HUES6 (cell line): Measurements from ENCODE around the gene SCAP.
A peak's percentile ranks its signal among the peaks of the same experiment; 100 is the strongest.

Experiments used
- H3K27ac ChIP-seq: 2 replicates; pipeline ENCODE4 v1.7.0; 2013; ENCODE audit warnings: low read depth, mild to moderate bottlenecking, low read length, inconsistent platforms
- H3K27me3 ChIP-seq: 2 replicates; pipeline ENCODE4 v1.6.1; 2013; ENCODE audit warnings: low read length; ENCODE audit not compliant: control insufficient read depth, insufficient read depth
- H3K36me3 ChIP-seq: 2 replicates; pipeline ENCODE4 v1.6.1; 2013; ENCODE audit warnings: low read length; ENCODE audit not compliant: control insufficient read depth, insufficient read depth
- H3K4me1 ChIP-seq: 2 replicates; pipeline ENCODE4 v1.6.1; 2013; ENCODE audit warnings: low read length; ENCODE audit not compliant: control insufficient read depth, insufficient read depth
- H3K4me3 ChIP-seq: 2 replicates; pipeline ENCODE4 v1.5.1; 2013; ENCODE audit warnings: low read depth, low read length
- H3K9ac ChIP-seq: one replicate; pipeline ENCODE4 v1.6.1; 2013; ENCODE audit warnings: mild to moderate bottlenecking, low read length
- H3K9me3 ChIP-seq: 2 replicates; pipeline ENCODE4 v1.6.1; 2013; ENCODE audit warnings: low read depth, low read length; ENCODE audit not compliant: control insufficient read depth, insufficient read depth

SCAP gene

DNA sequence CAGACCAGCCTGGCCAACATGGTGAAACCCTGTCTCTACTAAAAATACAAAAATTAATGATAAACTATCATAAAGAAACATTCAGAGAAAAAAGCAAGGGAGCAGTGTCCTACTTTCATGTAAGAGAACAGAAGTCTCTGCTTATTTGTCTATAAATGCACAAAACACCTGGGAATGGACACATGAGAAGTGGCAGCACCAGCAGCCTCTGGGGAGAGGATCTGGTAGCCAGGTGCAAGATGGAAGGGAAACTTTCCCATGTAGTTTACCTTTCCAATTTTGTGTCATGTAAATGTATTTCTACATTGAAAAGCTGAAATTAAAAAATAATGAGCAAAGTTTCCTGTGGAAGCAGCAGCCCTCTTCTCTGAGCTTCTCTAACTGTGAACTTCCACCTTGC is 18.8 kb downstream of the SCAP start:
- H3K9ac ChIP-seq = no peak overlapping the region
- no peaks in the 10 kb centered on the region for H3K27me3 ChIP-seq
- H3K4me1 ChIP-seq = no peaks in the 10 kb centered on the region
- H3K27ac ChIP-seq = no peak overlapping the region
- H3K9me3 ChIP-seq = peaks cover 7% of the 10 kb centered on the region; the same call in 1 of the 2 replicates
- H3K4me3 ChIP-seq = no peak overlapping the region
- H3K36me3 ChIP-seq = no peaks in the 10 kb centered on the region

DNA sequence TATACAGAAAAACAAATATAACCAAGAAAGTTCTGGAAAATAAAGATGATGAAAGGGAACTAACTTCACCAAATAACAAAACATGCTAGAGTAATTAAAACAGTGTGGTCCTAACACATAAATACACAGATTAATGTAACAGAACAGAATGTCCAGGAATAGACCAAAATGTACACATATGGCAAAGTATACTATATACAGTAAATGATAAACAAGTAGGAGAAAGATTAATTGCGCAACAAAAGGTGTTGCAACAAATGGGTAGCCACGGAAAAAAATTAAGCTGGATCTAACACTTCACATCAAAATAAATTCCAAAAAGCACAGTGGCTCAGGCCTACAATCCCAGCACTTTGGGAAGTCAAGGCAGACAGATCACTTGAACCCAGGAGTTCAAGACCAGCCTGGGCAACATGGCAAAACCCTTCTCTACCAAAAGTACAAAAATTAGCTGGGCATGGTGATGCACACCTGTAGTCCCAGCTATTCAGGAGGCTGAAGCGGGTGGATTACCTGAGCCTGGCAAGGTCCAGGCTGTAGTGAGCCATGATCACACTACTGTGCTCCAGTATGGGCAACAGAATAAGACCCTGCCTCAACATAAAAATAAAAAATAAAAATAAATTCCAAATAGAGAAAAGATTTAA is 19.8 kb downstream of the SCAP start:
- H3K4me1 ChIP-seq = no peaks in the 10 kb centered on the region
- no peaks in the 10 kb centered on the region for H3K27me3 ChIP-seq
- no peaks in the 10 kb centered on the region for H3K36me3 ChIP-seq
- H3K27ac ChIP-seq = no peak overlapping the region
- H3K9ac ChIP-seq = no peak overlapping the region
- H3K4me3 ChIP-seq = no peak overlapping the region
- H3K9me3 ChIP-seq = peaks cover 5% of the 10 kb centered on the region; the same call in 1 of the 2 replicates

DNA sequence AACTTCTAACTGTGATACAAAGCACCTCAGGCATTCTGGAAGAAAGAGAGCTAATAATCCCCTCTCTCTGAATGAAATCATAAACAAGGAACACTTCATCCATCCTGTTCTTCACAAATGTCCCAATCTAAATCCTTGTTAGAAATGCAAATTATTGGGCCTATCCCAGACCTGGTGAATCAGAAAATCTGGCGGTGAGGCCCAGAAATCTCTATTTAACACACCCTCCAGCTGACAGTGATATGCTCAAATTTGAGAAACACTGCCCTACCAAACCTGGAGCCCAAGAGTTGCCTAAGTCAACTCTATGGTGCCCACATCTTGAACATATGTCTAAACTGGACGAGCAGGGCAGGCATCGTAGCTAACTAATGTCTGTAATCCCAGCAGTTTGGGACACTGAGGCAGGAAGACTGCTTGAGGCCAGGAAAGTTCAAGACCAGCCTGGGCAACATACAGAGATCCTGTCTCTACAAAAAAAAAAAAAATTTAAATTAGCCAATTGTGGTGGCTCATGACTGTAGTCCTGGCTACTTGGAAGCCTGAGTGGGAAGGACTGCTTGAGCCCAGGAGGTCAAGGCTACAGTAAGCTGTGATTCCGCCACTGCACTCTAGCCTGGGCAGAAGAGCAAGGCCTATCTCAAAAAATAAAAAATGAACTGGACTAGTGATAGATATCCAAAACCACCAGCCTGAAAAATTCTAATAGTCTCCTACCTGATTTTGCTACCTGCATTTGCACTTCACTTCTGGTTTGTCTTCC is 23.1 kb downstream of the SCAP start:
- Histone ChIP-seq H3K36me3 (no peaks in the 10 kb centered on the region), H3K27ac (no peak overlapping the region), H3K9me3 (no peaks in the 10 kb centered on the region), H3K4me1 (no peaks in the 10 kb centered on the region), H3K27me3 (no peaks in the 10 kb centered on the region), H3K4me3 (no peak overlapping the region), H3K9ac (no peak overlapping the region)

DNA sequence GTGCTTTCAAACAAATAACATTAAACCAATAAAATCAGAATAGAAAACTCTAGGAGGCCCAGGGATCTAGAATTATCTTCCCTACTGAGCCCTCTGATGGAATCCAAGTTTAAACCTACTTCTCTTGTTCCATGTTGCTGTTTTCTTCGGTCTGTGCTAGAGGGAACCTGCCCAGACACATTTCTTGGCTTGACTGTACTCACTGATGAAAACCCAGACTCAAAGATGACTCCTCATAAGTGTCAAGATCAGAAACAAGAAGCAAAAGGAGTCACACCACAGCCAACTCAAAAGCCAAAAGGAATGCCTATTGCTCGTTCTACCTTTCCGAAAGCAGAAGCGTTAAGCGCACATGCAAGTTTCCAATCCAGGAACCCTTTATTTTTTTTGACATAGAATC is 31.6 kb downstream of the SCAP start:
- no peak overlapping the region for H3K9ac ChIP-seq
- no peak overlapping the region for H3K27ac ChIP-seq
- peaks cover 27% of the 10 kb centered on the region for H3K36me3 ChIP-seq
- H3K9me3 ChIP-seq = no peaks in the 10 kb centered on the region
- no peaks in the 10 kb centered on the region for H3K27me3 ChIP-seq
- H3K4me1 ChIP-seq = peaks cover 12% of the 10 kb centered on the region
- H3K4me3 ChIP-seq = no peak overlapping the region

DNA sequence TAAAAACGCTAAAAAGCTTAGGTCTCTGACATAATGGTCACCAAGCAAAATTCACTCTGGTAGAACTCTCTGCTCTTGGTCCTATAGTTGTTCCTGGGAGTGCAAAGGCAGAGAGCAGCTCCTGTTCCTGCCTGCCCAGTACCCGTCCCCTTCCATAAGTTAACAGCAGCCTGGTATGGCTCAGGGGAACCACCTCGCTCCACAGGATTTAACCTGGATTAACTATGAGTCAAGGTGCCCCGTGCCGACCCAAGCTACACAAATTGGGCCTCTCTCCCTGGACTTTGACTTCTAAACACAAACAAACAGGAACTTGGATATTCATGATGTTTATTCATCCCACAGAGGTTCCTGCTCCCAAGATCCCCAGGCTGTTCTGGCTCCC is 32.1 kb downstream of the SCAP start:
- H3K9me3 ChIP-seq = no peaks in the 10 kb centered on the region
- H3K36me3 ChIP-seq = peaks cover 32% of the 10 kb centered on the region
- H3K27me3 ChIP-seq = no peaks in the 10 kb centered on the region
- peak overlapping the region; percentile 17 for H3K9ac ChIP-seq
- H3K27ac ChIP-seq = no peak overlapping the region; the same call in 1 of the 2 replicates
- H3K4me3 ChIP-seq = no peak overlapping the region
- peaks cover 12% of the 10 kb centered on the region for H3K4me1 ChIP-seq

DNA sequence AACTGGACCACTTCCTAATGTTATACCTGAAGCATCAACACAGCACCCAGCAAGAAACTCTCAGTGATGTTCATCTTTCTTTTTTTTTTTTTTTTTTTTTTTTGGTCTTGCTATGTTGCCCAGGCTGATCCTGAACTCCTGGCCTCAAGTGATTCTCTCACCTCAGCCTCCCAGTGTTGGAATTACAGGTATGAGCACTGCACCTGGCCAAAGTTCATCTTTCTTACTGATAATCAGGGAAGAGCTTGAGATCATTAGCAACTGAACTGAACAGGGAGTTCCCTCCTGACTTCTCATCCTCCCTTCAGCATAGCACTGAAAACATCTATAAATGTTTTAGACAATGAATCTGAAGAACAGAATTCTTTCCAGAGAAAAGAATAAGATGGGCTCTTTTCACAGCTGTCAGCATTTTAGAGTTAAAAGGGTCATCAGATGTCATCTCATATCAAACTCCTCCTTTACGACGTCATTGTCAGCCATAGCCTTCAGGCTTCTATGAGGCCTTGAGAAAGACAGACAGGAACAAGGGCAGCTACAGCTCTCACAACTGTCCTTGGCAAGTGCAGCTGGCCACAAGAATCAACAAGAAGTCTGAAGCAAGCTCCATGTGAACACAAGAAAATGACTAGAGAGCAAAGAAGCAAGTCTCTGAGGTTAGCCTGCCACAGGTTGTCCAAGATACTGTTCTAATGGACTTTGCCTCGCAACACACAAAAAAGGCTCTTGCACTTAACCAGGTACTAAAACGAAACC is 33.8 kb downstream of the SCAP start:
- no peaks in the 10 kb centered on the region for H3K9me3 ChIP-seq
- peaks cover 37% of the 10 kb centered on the region for H3K36me3 ChIP-seq

DNA sequence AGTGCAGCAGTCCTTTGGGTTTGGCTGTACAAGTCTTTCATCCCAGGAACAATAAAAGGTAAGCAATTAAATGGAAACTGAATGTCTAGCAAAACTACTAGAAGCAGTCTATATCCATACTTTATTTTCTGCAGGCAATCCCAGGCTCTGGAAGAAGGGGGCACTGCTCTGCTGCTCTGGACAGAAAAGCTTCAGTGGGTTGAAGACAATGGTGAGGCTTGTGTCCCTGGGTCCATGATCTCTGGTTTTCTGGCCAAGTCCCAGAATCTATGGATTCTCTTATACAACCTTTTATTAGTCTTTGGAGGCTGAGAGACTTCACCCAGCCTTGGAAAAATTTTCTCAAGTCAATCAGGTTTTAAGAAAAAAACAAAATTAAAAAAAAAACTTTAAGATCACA is 35.6 kb downstream of the SCAP start:
- Histone ChIP-seq H3K9me3 (no peaks in the 10 kb centered on the region), H3K36me3 (peaks cover 37% of the 10 kb centered on the region), H3K9ac (no peak overlapping the region), H3K4me1 (peaks cover 12% of the 10 kb centered on the region), H3K27me3 (no peaks in the 10 kb centered on the region), H3K4me3 (no peak overlapping the region), H3K27ac (no peak overlapping the region)

More for the DNA sequence above, 33.8 kb downstream of the SCAP start:
- Histone ChIP-seq H3K4me1 (peaks cover 12% of the 10 kb centered on the region), H3K27me3 (no peaks in the 10 kb centered on the region), H3K27ac (no peak overlapping the region), H3K9ac (no peak overlapping the region), H3K4me3 (no peak overlapping the region)

DNA sequence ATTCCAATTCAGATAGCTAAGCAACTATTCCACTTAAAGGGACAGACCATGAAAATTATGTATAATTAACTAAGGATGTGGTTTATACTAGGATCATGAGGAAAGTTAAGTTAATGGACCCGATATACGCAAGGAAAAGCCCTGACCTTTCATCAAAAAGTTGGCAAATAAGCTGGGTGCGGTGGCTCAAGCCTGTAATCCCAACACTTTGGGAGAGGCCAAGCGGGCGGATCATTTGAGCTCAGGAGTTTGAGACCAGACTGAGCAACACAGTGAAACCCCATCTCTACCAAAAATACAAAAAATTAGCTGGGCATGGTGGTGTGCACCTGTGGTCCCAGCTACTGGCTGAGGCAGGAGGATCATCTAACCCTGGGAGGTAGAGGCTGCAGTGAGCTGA is 39.6 kb downstream of the SCAP start:
- Histone ChIP-seq H3K4me3 (no peak overlapping the region), H3K4me1 (no peaks in the 10 kb centered on the region)

DNA sequence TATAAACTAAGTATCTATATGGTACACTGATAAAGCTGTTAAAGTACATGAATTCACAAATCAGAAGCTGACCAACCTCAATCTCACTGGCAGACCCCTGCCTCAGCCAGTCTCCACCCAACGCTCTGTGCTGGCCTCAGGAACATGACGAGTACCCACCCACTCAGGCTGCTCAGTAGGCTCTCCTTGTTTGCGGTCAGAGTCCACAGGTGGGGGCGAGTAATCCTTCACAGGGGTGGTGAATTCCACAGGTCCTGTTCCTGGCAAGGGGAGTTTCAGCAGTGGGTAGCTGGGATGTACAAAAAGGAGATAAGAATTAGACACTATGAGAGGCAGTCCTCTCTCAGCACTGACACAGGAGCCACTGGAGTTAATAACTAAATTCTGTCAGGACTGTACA is 40.9 kb downstream of the SCAP start:
- Histone ChIP-seq H3K9me3 (no peaks in the 10 kb centered on the region), H3K9ac (no peak overlapping the region), H3K27me3 (no peaks in the 10 kb centered on the region), H3K36me3 (peaks cover 57% of the 10 kb centered on the region), H3K27ac (no peak overlapping the region), H3K4me3 (no peak overlapping the region), H3K4me1 (no peaks in the 10 kb centered on the region)

More for the DNA sequence above, 39.6 kb downstream of the SCAP start:
- no peaks in the 10 kb centered on the region for H3K27me3 ChIP-seq
- H3K9ac ChIP-seq = no peak overlapping the region
- H3K36me3 ChIP-seq = peaks cover 57% of the 10 kb centered on the region
- H3K27ac ChIP-seq = no peak overlapping the region
- no peaks in the 10 kb centered on the region for H3K9me3 ChIP-seq

DNA sequence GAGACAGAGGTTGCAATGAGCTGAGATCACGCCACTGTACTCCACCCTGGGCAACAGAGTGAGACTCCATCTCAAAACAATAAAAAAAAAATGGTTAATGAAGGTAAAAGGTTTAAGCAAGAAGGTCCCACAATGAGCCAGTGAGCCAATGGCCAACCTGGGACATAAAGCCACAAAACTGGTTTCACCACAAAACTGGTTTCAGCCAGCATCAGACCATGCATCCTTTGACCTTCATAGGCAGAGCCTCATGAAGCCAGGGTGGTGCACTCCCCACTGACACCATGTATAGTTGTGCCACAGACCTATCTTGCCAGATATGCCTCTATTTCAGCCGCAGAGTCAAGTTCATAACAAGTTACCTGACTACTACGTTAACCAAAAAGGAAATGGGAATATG is 41.9 kb downstream of the SCAP start:
- H3K9ac ChIP-seq = no peak overlapping the region
- peaks cover 47% of the 10 kb centered on the region for H3K36me3 ChIP-seq
- no peak overlapping the region for H3K4me3 ChIP-seq
- no peaks in the 10 kb centered on the region for H3K9me3 ChIP-seq
- no peaks in the 10 kb centered on the region for H3K27me3 ChIP-seq
- no peaks in the 10 kb centered on the region for H3K4me1 ChIP-seq
- H3K27ac ChIP-seq = no peak overlapping the region

DNA sequence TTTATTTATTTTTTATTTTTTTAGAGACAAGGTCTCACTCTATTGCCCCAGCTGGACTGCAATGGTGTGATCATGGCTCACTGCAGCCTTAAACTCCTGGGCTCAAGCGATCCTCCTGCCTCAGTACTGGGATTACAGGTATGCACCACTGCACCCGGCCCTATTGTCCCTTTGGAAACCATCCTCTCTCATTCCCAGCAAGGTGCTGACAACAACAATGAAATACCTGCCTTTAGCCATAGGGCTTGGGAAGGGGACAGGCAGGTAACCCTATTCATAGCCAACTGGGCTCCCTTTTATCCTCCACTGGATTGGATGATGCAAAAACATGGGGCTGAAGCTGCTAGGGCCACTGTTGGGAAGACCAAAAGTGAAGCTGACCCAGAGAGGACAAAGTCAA is 43.1 kb downstream of the SCAP start:
- no peaks in the 10 kb centered on the region for H3K9me3 ChIP-seq
- H3K36me3 ChIP-seq = peaks cover 54% of the 10 kb centered on the region
- no peaks in the 10 kb centered on the region for H3K4me1 ChIP-seq
- no peak overlapping the region for H3K27ac ChIP-seq
- no peak overlapping the region for H3K9ac ChIP-seq
- no peak overlapping the region for H3K4me3 ChIP-seq
- H3K27me3 ChIP-seq = no peaks in the 10 kb centered on the region
